ENCODE results near the gene ARHGAP42. TPM values are rescaled to one million over a fixed set of nuclear protein-coding genes. Genes with fewer than 3 reads are reported as not detected.

The ARHGAP42 gene
- total RNA-seq, 4 donors from 2014 or later = 7.6 to 22.2 (median 14.6) TPM

GRCh38 chr11:100730266-100730665, 43.2 kb downstream of the ARHGAP42 start:
- 67 to 78% methylated on average over 3 of the region's 3 CpGs for WGBS, 2 donors
- intact Hi-C loops (cut with DNase I; ENCODE audit: low total_unique reads) = no loop called here
- no peak for DNase-seq (ENCODE audit: low spot score in 2 of 2)
- TF ChIP-seq POLR2A (IDR thresholded peaks at IDR 0.05) = no peak
- TF ChIP-seq CTCF (IDR thresholded peaks at IDR 0.05) = no peak
- H3K4me3 ChIP-seq (ENCODE audit: low read depth, poor library complexity, severe bottlenecking) = no peak overlapping the region

- intact Hi-C loops (cut with DNase I; ENCODE audit: low total_unique reads) = no loop called here
- TF ChIP-seq POLR2A (IDR thresholded peaks at IDR 0.05) (no peak), CTCF (IDR thresholded peaks at IDR 0.05) (no peak)
- no peak overlapping the region for H3K4me3 ChIP-seq (ENCODE audit: low read depth, poor library complexity, severe bottlenecking)
- no peak for DNase-seq (ENCODE audit: low spot score in 2 of 2)
- WGBS, 2 donors = 81 to 91% methylated on average over 1 of the region's 1 CpG
Observed at GRCh38 chr11:100731471-100731870, 44.4 kb downstream of the ARHGAP42 start.

GRCh38 chr11:100732949-100733348, 45.9 kb downstream of the ARHGAP42 start:
- no peak overlapping the region for H3K4me3 ChIP-seq (ENCODE audit: low read depth, poor library complexity, severe bottlenecking)
- intact Hi-C loops (cut with DNase I; ENCODE audit: low total_unique reads) = no loop called here
- TF ChIP-seq POLR2A (IDR thresholded peaks at IDR 0.05) (no peak), CTCF (IDR thresholded peaks at IDR 0.05) (no peak)
- DNase-seq (ENCODE audit: low spot score in 2 of 2) = no peak

GRCh38 chr11:100734743-100735527, 47.8 kb downstream of the ARHGAP42 start:
- 76 to 83% methylated on average over 1 of the region's 1 CpG for WGBS, 2 donors
- intact Hi-C loops (cut with DNase I; ENCODE audit: low total_unique reads) = no loop called here
- H3K4me3 ChIP-seq (ENCODE audit: low read depth, poor library complexity, severe bottlenecking) = no peak overlapping the region
- no peak for DNase-seq (ENCODE audit: low spot score in 2 of 2)
- TF ChIP-seq POLR2A (IDR thresholded peaks at IDR 0.05) = no peak
- TF ChIP-seq CTCF (IDR thresholded peaks at IDR 0.05) = no peak

- no peak for TF ChIP-seq POLR2A (IDR thresholded peaks at IDR 0.05)
- TF ChIP-seq CTCF (IDR thresholded peaks at IDR 0.05) = no peak
- H3K4me3 ChIP-seq (ENCODE audit: low read depth, poor library complexity, severe bottlenecking) = no peak overlapping the region
- whole genome bisulfite sequencing, 2 donors = 81 to 84% methylated on average over 5 of the region's 5 CpGs
- DNase-seq (ENCODE audit: low spot score in 2 of 2) = no peak
- intact Hi-C loops (cut with DNase I; ENCODE audit: low total_unique reads) = no loop called here
Observed at GRCh38 chr11:100735949-100736675, 49.0 kb downstream of the ARHGAP42 start.
